ENCODE measurements around the gene DGKG. TPM values are rescaled to one million over a fixed set of nuclear protein-coding genes. Genes with fewer than 3 reads are reported as not detected.

Gene DGKG
- 4.5 TPM for polyA plus RNA-seq (2012; ENCODE audit: insufficient read depth, insufficient read length, low read depth)

DNA sequence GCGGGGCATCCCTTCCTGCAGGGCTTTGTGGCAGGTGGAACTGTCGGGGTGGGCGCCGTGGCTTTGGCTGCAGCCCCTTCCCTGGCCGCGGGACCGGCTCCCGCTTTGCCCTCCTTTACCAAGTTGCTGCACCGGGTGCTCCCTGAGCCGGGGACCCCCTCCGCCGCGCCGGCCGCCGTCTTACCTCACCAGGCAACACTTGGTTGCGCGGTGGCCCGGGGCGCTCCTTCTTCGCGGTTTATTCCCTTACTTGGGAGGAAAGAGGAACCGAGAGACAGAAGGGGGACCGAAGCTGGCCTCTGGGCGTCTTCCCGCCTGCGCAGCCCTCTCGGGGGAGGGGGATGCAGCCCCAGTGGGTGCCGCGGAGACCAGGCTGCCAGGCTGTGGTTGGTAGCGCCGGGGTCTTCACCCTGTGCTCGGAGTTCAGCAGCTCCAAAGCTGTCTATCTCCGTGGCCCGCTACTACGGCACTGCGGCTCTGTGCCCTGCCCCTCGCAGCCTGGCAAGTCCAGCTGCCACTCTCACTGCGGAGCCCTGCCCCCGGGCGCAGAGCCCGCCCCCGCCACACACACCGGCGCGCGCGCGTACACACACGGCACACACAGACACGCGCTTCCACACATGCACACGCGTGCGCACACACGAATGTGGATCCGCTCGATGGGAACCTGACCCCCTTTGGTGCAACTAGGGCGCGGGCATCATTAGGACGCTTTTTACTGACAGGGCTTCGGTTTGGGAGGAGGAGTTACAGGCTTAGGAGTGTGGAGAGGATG lies at the start of gene DGKG:
Gene DGKG (minus strand): TSS at position 473 of the 775 bp plus-strand sequence. CDS start 41,775 bp downstream, outside the sequence.
- DNase-seq = peak; percentile 66

DNA sequence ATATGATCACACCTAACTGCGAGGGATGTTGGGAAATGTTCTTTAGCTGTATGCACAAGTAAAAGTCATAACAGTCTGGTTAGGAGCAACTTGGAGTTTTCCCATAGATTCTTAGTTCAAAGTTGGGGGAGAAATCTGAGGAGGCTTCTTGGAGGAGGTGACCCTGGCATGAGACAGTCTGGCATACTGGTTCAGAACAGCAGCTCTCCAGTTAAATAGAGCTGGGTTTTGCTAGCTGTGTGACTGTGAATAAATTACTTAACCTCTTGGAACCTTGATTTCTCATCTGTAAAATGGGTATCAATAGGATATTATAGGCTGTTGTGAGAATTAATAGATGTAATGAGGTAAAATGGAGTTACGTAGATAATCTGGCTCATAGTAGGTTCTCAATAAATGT lies 49.1 kb upstream of the DGKG start:
- DNase-seq = no peak
- Histone ChIP-seq H3K9me3 (no peaks in the 10 kb centered on the region), H3K36me3 (no peaks in the 10 kb centered on the region), H3K4me3 (ENCODE audit: low read depth, low read length) (no peak overlapping the region), H3K4me1 (peaks cover 2% of the 10 kb centered on the region), H3K27me3 (no peaks in the 10 kb centered on the region)
- TF ChIP-seq, protein P1, sequence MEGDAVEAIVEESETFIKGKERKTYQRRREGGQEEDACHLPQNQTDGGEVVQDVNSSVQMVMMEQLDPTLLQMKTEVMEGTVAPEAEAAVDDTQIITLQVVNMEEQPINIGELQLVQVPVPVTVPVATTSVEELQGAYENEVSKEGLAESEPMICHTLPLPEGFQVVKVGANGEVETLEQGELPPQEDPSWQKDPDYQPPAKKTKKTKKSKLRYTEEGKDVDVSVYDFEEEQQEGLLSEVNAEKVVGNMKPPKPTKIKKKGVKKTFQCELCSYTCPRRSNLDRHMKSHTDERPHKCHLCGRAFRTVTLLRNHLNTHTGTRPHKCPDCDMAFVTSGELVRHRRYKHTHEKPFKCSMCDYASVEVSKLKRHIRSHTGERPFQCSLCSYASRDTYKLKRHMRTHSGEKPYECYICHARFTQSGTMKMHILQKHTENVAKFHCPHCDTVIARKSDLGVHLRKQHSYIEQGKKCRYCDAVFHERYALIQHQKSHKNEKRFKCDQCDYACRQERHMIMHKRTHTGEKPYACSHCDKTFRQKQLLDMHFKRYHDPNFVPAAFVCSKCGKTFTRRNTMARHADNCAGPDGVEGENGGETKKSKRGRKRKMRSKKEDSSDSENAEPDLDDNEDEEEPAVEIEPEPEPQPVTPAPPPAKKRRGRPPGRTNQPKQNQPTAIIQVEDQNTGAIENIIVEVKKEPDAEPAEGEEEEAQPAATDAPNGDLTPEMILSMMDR (IDR thresholded peaks at IDR 0.05; ENCODE audit: low read depth, low read length) = no peak

More for the DNA sequence above, at the start of gene DGKG:
- no peaks in the 10 kb centered on the region; the same call in 1 of the 2 replicates for H3K4me1 ChIP-seq
- H3K36me3 ChIP-seq = no peaks in the 10 kb centered on the region
- peaks cover 21% of the 10 kb centered on the region for H3K27me3 ChIP-seq
- H3K9me3 ChIP-seq = no peaks in the 10 kb centered on the region
- peak within 1 kb of the TSS; percentile 61 for H3K4me3 ChIP-seq (ENCODE audit: low read depth, low read length)
- TF ChIP-seq, protein P1 (IDR thresholded peaks at IDR 0.05; ENCODE audit: low read depth, low read length) = no peak

DNA sequence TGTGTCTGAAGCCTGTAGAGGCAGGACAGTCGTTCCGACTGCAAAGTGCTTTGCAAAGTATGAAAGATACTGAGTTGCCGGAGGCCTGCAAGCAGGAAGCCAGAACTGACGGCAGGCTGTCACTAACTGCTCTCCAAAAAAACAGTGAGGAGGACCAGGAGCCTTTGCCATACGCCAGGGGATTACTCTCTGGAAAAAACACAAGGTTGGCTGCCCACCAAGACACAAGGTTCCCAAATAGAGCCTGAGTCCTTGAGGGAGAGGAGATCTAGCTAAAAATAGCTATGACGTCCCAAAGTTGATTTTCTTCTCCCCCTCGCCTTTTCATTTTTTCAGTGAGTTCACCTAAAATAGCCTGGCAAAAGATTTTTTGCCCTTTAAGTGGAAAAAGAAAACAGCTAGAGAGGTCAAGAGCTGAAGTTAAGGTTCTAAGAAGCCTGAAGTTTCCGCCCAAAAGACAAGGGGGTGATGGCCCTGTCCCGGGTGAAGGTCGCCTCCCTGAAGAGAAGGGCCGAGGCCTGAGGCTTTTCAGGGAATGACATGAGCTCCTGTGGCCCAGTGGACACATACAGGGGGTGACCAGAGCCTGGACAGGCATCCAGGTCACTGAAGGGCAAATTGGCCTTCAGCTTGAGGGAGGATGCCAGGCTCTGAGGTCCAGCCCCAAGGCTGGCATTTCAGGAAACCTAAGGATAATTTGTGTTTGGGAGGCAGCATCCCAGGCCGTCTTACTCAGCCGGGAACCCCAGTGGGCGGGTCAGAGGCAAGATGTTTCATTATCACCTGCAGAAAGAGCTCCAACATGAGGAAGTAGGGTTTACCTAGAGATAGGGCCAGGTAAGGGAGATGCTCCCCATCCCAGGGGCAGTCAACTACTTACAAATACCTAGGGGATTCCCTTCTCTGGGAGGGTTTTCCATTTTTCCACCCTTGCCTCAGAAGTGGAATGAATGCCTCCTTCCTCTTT lies 44.9 kb upstream of the DGKG start:
- Histone ChIP-seq H3K4me1 (peaks cover under 1% of the 10 kb centered on the region), H3K27me3 (no peaks in the 10 kb centered on the region), H3K4me3 (ENCODE audit: low read depth, low read length) (no peak overlapping the region), H3K9me3 (no peaks in the 10 kb centered on the region), H3K36me3 (no peaks in the 10 kb centered on the region)
- DNase-seq = no peak
- TF ChIP-seq, protein P1 (IDR thresholded peaks at IDR 0.05; ENCODE audit: low read depth, low read length) = no peak

DNA sequence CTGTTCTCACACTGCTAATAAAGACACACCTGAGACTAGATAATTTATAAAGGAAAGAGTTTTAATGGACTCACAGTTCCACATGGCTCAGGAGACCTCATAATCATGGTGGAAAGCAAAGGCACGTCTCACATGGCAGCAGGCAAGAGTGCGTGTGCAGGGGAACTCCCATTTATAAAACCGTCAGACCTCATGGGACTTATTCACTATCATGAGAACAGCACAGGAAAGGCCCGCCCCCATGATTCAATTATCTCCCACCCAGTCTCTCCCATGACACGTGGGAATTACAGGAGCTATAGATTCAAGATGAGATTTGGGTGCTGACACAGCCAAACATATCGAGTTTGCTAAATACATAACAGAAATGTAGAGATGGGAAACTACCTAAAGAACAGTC lies 39.5 kb upstream of the DGKG start:
- no peaks in the 10 kb centered on the region for H3K27me3 ChIP-seq
- H3K4me3 ChIP-seq (ENCODE audit: low read depth, low read length) = no peak overlapping the region
- H3K36me3 ChIP-seq = no peaks in the 10 kb centered on the region
- no peaks in the 10 kb centered on the region for H3K9me3 ChIP-seq
- H3K4me1 ChIP-seq = peaks cover 9% of the 10 kb centered on the region
- peak; percentile 24 for DNase-seq
- TF ChIP-seq, protein P1 (IDR thresholded peaks at IDR 0.05; ENCODE audit: low read depth, low read length) = no peak

DNA sequence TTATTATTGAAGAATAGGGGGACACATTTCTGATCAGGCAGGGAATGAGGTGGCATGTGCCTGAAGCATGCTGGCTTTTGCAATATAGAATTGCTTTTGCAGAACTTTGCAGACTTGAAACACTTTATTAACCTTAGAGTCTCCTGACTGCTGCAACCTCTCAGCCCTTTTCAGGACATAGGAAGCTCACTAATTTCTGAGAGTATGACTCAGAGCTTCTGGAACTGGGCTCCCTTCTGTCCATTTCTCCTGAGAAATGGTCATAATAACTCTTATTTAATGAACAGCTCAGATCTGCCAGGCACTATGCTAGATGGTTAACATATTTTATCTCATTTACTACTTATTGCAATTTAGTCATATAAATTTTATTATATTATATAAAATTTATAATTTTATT lies 38.6 kb upstream of the DGKG start:
- Histone ChIP-seq H3K9me3 (no peaks in the 10 kb centered on the region), H3K36me3 (no peaks in the 10 kb centered on the region), H3K4me3 (ENCODE audit: low read depth, low read length) (no peak overlapping the region), H3K4me1 (peaks cover 9% of the 10 kb centered on the region), H3K27me3 (no peaks in the 10 kb centered on the region)
- no peak for DNase-seq
- TF ChIP-seq, protein P1 (IDR thresholded peaks at IDR 0.05; ENCODE audit: low read depth, low read length) = no peak

All from BE2C (cell line).